ENCODE results near the gene CDKAL1.
"Not testable (repeated sequence)": the region's sequence is repeated elsewhere in the genome, so short reads cannot be mapped to it uniquely, and the experiment has no call there.

The CDKAL1 gene

GRCh38 chr6:20747991-20748390 lies 213.7 kb downstream of the CDKAL1 start:
- no peak overlapping the region for H3K18ac ChIP-seq (ENCODE audit: low read depth in 1 of 2, low read length in 2 of 2)
- no peak overlapping the region for H4K8ac ChIP-seq (ENCODE audit: low read length)
- H3K23ac ChIP-seq (ENCODE audit: low read length in 2 of 2): no peak overlapping the region
- peaks cover 1% of the 10 kb centered on the region for H3K4me1 ChIP-seq (ENCODE audit: control insufficient read depth, insufficient read depth, low read depth, low read length)
- no peak overlapping the region for H3K4ac ChIP-seq (ENCODE audit: low read depth in 1 of 2, low read length in 2 of 2)
- no peak overlapping the region for H2BK5ac ChIP-seq (ENCODE audit: low read depth, low read length, poor library complexity, severe bottlenecking)
- no peak overlapping the region for H2BK120ac ChIP-seq (ENCODE audit: low read depth, low read length)
- peaks cover 12% of the 10 kb centered on the region for H3K79me1 ChIP-seq (replicated peaks; ENCODE audit: low read length, poor library complexity, severe bottlenecking)
- no peaks in the 10 kb centered on the region for H3K9me3 ChIP-seq (ENCODE audit: control insufficient read depth, low read length)
- no peak overlapping the region for H2BK15ac ChIP-seq (ENCODE audit: low read depth, poor library complexity, severe bottlenecking)
- H3K4me2 ChIP-seq (ENCODE audit: low read length, poor library complexity, severe bottlenecking): no peak overlapping the region
- no peak overlapping the region for H2AFZ ChIP-seq (ENCODE audit: low read depth, low read length)
- no peak overlapping the region for H2AK5ac ChIP-seq (ENCODE audit: low read length, severe bottlenecking)
- whole genome bisulfite sequencing: 100% methylated on average over 1 of the region's 2 CpGs
- H3K36me3 ChIP-seq (ENCODE audit: control insufficient read depth in 1 of 2, insufficient read depth in 2 of 2, low read depth in 1 of 2, low read length in 2 of 2): no peaks in the 10 kb centered on the region
- H4K91ac ChIP-seq (ENCODE audit: low read length): no peak overlapping the region
- no peak overlapping the region for H3K27ac ChIP-seq (ENCODE audit: low read length, poor library complexity, severe bottlenecking)
- no peak overlapping the region for H2BK12ac ChIP-seq (ENCODE audit: low read length in 2 of 2)
- no peak for DNase-seq
- H3K9ac ChIP-seq (ENCODE audit: low read length): no peak overlapping the region
- H3K14ac ChIP-seq (ENCODE audit: low read length in 2 of 2): no peak overlapping the region
- H3K4me3 ChIP-seq (ENCODE audit: insufficient read depth in 1 of 2, low read depth in 1 of 2, low read length in 2 of 2): no peak overlapping the region
- no peaks in the 10 kb centered on the region for H3K27me3 ChIP-seq (ENCODE audit: control insufficient read depth in 1 of 2, insufficient read depth in 1 of 2, low read length in 2 of 2)

- H4K8ac ChIP-seq (ENCODE audit: low read length): no peak overlapping the region
- no peak overlapping the region for H2AFZ ChIP-seq (ENCODE audit: low read depth, low read length)
- H3K23ac ChIP-seq (ENCODE audit: low read length in 2 of 2): no peak overlapping the region
- no peaks in the 10 kb centered on the region for H3K9me3 ChIP-seq (ENCODE audit: control insufficient read depth, low read length)
- H2BK5ac ChIP-seq (ENCODE audit: low read depth, low read length, poor library complexity, severe bottlenecking): no peak overlapping the region
- no peak overlapping the region for H2BK15ac ChIP-seq (ENCODE audit: low read depth, poor library complexity, severe bottlenecking)
- H3K36me3 ChIP-seq (ENCODE audit: control insufficient read depth in 1 of 2, insufficient read depth in 2 of 2, low read depth in 1 of 2, low read length in 2 of 2): no peaks in the 10 kb centered on the region
- no peak overlapping the region for H4K91ac ChIP-seq (ENCODE audit: low read length)
- H3K4me2 ChIP-seq (ENCODE audit: low read length, poor library complexity, severe bottlenecking): no peak overlapping the region
- no peaks in the 10 kb centered on the region for H3K27me3 ChIP-seq (ENCODE audit: control insufficient read depth in 1 of 2, insufficient read depth in 1 of 2, low read length in 2 of 2)
- H3K79me1 ChIP-seq (replicated peaks; ENCODE audit: low read length, poor library complexity, severe bottlenecking): peaks cover 10% of the 10 kb centered on the region
- no peak overlapping the region for H3K18ac ChIP-seq (ENCODE audit: low read depth in 1 of 2, low read length in 2 of 2)
- no peak overlapping the region for H2BK12ac ChIP-seq (ENCODE audit: low read length in 2 of 2)
- DNase-seq: peak; percentile 65
- H3K27ac ChIP-seq (ENCODE audit: low read length, poor library complexity, severe bottlenecking): no peak overlapping the region
- no peak overlapping the region for H2AK5ac ChIP-seq (ENCODE audit: low read length, severe bottlenecking)
- H2BK120ac ChIP-seq (ENCODE audit: low read depth, low read length): no peak overlapping the region
- no peak overlapping the region for H3K4ac ChIP-seq (ENCODE audit: low read depth in 1 of 2, low read length in 2 of 2)
- H3K9ac ChIP-seq (ENCODE audit: low read length): no peak overlapping the region
- H3K4me1 ChIP-seq (ENCODE audit: control insufficient read depth, insufficient read depth, low read depth, low read length): peaks cover 1% of the 10 kb centered on the region
- H3K4me3 ChIP-seq (ENCODE audit: insufficient read depth in 1 of 2, low read depth in 1 of 2, low read length in 2 of 2): no peak overlapping the region
- H3K14ac ChIP-seq (ENCODE audit: low read length in 2 of 2): no peak overlapping the region
These were observed 217.2 kb downstream of the CDKAL1 start for GRCh38 chr6:20751293-20751935.

GRCh38 chr6:20755631-20756030 lies 221.4 kb downstream of the CDKAL1 start:
- Histone ChIP-seq H3K4me1 (ENCODE audit: control insufficient read depth, insufficient read depth, low read depth, low read length) (peaks cover 3% of the 10 kb centered on the region), H2BK120ac (ENCODE audit: low read depth, low read length) (no peak overlapping the region), H2BK12ac (ENCODE audit: low read length in 2 of 2) (no peak overlapping the region), H3K4me3 (ENCODE audit: insufficient read depth in 1 of 2, low read depth in 1 of 2, low read length in 2 of 2) (no peak overlapping the region), H3K36me3 (ENCODE audit: control insufficient read depth in 1 of 2, insufficient read depth in 2 of 2, low read depth in 1 of 2, low read length in 2 of 2) (no peaks in the 10 kb centered on the region), H3K23ac (ENCODE audit: low read length in 2 of 2) (no peak overlapping the region), H3K4ac (ENCODE audit: low read depth in 1 of 2, low read length in 2 of 2) (no peak overlapping the region), H3K27ac (ENCODE audit: low read length, poor library complexity, severe bottlenecking) (no peak overlapping the region), H3K9me3 (ENCODE audit: control insufficient read depth, low read length) (no peaks in the 10 kb centered on the region), H3K79me1 (replicated peaks; ENCODE audit: low read length, poor library complexity, severe bottlenecking) (peaks cover 10% of the 10 kb centered on the region), H4K8ac (ENCODE audit: low read length) (no peak overlapping the region), H3K14ac (ENCODE audit: low read length in 2 of 2) (no peak overlapping the region), H4K91ac (ENCODE audit: low read length) (no peak overlapping the region), H2AFZ (ENCODE audit: low read depth, low read length) (no peak overlapping the region), H3K27me3 (ENCODE audit: control insufficient read depth in 1 of 2, insufficient read depth in 1 of 2, low read length in 2 of 2) (no peaks in the 10 kb centered on the region), H3K9ac (ENCODE audit: low read length) (no peak overlapping the region), H3K18ac (ENCODE audit: low read depth in 1 of 2, low read length in 2 of 2) (no peak overlapping the region), H2AK5ac (ENCODE audit: low read length, severe bottlenecking) (no peak overlapping the region), H3K4me2 (ENCODE audit: low read length, poor library complexity, severe bottlenecking) (no peak overlapping the region), H2BK15ac (ENCODE audit: low read depth, poor library complexity, severe bottlenecking) (no peak overlapping the region), H2BK5ac (ENCODE audit: low read depth, low read length, poor library complexity, severe bottlenecking) (no peak overlapping the region)
- DNase-seq: no peak

GRCh38 chr6:20756584-20757147 lies 222.4 kb downstream of the CDKAL1 start:
- WGBS: 95% methylated on average over 1 of the region's 2 CpGs
- not testable (repeated sequence) for H3K9ac ChIP-seq (ENCODE audit: low read length); H3K4me1 ChIP-seq (ENCODE audit: control insufficient read depth, insufficient read depth, low read depth, low read length)

More at GRCh38 chr6:20756584-20757147, 222.4 kb downstream of the CDKAL1 start:
- H3K27ac ChIP-seq (ENCODE audit: low read length, poor library complexity, severe bottlenecking); H3K4me3 ChIP-seq (ENCODE audit: insufficient read depth in 1 of 2, low read depth in 1 of 2, low read length in 2 of 2); H2BK120ac ChIP-seq (ENCODE audit: low read depth, low read length); DNase-seq; H2BK5ac ChIP-seq (ENCODE audit: low read depth, low read length, poor library complexity, severe bottlenecking); H3K18ac ChIP-seq (ENCODE audit: low read depth in 1 of 2, low read length in 2 of 2); H3K36me3 ChIP-seq (ENCODE audit: control insufficient read depth in 1 of 2, insufficient read depth in 2 of 2, low read depth in 1 of 2, low read length in 2 of 2); H3K4ac ChIP-seq (ENCODE audit: low read depth in 1 of 2, low read length in 2 of 2); H3K79me1 ChIP-seq (replicated peaks; ENCODE audit: low read length, poor library complexity, severe bottlenecking); H3K9me3 ChIP-seq (ENCODE audit: control insufficient read depth, low read length); H4K8ac ChIP-seq (ENCODE audit: low read length); H3K4me2 ChIP-seq (ENCODE audit: low read length, poor library complexity, severe bottlenecking); H4K91ac ChIP-seq (ENCODE audit: low read length); H3K23ac ChIP-seq (ENCODE audit: low read length in 2 of 2); H2BK15ac ChIP-seq (ENCODE audit: low read depth, poor library complexity, severe bottlenecking); H3K14ac ChIP-seq (ENCODE audit: low read length in 2 of 2); H2BK12ac ChIP-seq (ENCODE audit: low read length in 2 of 2); H3K27me3 ChIP-seq (ENCODE audit: control insufficient read depth in 1 of 2, insufficient read depth in 1 of 2, low read length in 2 of 2); H2AFZ ChIP-seq (ENCODE audit: low read depth, low read length): not testable (repeated sequence)
- peak overlapping the region; percentile 53 for H2AK5ac ChIP-seq (ENCODE audit: low read length, severe bottlenecking)

All from mesenchymal stem cell (in vitro differentiated cells and primary cell).